Measurements from ENCODE around the gene MOCS3.

DNA sequence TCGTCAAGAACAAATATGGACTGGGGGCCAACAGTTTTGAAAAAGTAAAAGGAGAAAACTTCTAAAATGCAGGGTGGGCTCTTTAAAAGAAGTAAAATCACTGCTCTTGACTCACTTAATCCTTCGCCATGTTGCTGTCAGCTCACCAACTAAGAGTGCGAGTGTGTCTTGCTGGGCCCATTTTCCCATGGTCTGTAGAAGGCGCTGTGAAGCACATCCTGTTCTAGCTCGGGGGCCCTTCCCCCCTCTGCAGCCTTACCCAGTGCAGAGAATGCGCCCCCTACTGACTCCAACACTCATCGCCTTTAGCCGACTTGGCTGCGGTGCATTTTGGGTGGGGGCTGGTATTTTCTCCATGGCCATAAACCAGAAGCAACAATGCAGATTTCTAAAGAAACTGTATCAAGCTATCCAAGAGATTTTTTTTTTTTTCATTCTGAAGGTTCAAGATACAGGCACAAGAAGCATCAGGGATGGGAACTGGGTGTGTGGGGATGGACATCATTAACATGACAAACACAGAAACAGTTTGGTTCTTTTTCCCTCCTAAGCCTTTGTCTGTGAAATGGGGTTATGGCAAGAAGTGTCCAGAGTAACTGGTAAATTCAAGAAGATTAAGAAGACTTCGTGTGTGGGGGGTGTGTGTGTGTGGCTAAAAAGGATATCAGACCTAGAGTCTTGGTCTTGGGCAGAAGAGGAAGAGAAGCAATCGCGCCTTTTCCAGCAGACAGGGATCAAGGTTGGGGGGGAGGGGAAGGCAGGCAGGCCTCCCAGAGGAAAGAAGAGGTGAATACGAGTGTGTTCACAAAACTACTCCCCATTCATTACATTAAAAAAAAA lies 29.1 kb upstream of the MOCS3 start:
- TF ChIP-seq CTCF (IDR thresholded peaks at IDR 0.05) (peak in 5 of 7 experiments; percentile 58 to 86 (median 83)), POLR2AphosphoS5 (IDR thresholded peaks at IDR 0.05) (peak; percentile 11 to 84 (median 51)), POLR2A (IDR thresholded peaks at IDR 0.05) (no peak), EP300 (IDR thresholded peaks at IDR 0.05) (no peak)
